ENCODE measurements around the gene OTUB1. TPM values are rescaled to one million over a fixed set of nuclear protein-coding genes. Genes with fewer than 3 reads are reported as not detected.

Gene OTUB1
- total and polyA plus RNA-seq, 9 of the 15 experiments (the other 6 are each of a cell fraction or from before 2014, with no cell fraction given) = 29.5 to 134 (median 66.1) TPM

DNA sequence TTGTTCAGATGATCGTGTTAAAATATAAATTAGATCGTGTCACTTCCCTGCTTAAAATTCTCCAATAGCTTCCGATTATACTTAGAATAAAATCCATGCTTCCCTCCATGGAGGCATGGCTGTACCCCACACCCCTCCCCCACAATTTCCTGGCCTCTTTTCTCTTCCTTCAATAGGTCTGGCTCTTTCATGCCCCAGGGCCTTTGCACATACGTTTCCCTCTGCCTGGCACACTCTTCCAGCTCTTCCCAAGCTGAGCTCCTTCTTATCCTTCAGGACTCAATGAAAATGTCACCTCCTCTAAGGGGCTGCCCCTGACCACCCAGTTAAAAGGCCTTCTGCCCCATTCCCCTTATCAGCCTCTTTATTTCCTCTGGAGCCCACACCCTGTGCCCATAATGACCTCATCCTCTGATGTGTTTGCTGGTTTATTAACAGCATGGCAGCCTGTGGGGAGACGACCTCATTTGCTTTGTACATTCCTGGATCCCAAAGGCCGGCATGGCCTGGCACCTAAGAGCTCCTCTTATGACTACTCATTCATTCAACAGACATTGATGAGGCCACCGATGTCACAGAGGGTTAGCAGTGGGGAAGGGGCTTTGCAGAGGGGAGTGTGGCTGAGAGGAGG is 40.5 kb downstream of the OTUB1 start (continued):
- TF ChIP-seq, protein P1, sequence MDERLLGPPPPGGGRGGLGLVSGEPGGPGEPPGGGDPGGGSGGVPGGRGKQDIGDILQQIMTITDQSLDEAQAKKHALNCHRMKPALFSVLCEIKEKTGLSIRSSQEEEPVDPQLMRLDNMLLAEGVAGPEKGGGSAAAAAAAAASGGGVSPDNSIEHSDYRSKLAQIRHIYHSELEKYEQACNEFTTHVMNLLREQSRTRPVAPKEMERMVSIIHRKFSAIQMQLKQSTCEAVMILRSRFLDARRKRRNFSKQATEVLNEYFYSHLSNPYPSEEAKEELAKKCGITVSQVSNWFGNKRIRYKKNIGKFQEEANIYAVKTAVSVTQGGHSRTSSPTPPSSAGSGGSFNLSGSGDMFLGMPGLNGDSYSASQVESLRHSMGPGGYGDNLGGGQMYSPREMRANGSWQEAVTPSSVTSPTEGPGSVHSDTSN (CRISPR knock-in tag; IDR thresholded peaks at IDR 0.05; ENCODE audit: low read depth) = no peak
- TF ChIP-seq, protein P1 (tag; conservative IDR thresholded peaks at IDR 0.05; ENCODE audit: low read depth) = no peak
- TF ChIP-seq ZNF431 (CRISPR knock-in tag; IDR thresholded peaks at IDR 0.05) = no peak
- TF ChIP-seq KLF10 (CRISPR knock-in tag; IDR thresholded peaks at IDR 0.05) = no peak

DNA sequence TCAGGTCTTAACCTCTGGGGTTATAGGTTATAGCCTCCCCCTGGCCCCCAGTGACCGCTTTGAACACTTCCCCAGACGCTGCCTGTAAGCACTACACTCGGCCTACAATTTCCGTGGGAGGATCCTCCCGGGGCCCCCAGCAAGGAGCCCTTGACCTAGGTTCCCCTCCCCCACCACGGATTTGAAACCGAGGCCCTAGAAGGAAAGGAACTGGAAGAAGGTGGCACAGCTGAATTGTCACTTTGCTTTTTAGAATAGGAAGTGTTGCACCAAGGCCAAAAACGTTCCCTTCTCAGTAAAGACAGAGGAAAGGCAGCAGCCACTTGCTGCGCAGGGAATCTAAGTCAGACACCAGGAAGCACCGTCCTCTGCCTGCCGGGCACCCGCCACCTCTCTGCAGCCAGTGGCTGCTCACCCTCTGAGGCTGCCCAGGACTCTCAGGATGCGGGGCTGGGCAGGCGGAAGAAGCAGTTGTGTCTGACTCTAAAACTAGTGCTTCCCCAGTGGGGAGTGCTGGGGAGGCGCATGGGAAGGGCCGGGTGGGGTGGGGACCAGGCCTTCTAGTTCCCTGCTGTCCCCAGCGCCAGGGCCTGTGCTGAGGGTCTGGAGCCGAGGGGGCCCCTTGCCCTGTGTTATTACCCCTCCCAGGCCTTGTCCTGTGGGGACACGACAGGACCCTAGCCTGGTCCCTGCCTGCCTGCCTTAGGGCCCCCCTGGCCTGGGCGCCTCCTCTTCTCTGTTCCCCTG is 41.6 kb downstream of the OTUB1 start:
- Histone ChIP-seq H3K9ac (ENCODE audit: insufficient read depth in 1 of 2, low read depth in 2 of 2, low read length in 2 of 2) (peak overlapping the region in 1 of 2 experiments; percentile 40; a peak in 1 of 4 replicates), H3K27me3 (ENCODE audit: control insufficient read depth in 2 of 2, insufficient read depth in 2 of 2, low read length in 2 of 2) (no peaks in the 10 kb centered on the region), H3K9me3 (replicated peaks; ENCODE audit: control insufficient read depth, insufficient read depth, low read depth, low read length) (no peaks in the 10 kb centered on the region), H3K4me3 (no peak overlapping the region), H3K4me2 (ENCODE audit: insufficient read depth, low read length) (no peak overlapping the region), H2AFZ (ENCODE audit: low read depth, low read length) (no peak overlapping the region), H3K36me3 (ENCODE audit: control insufficient read depth, insufficient read depth, low read length) (no peaks in the 10 kb centered on the region), H3K27ac (ENCODE audit: extremely low read depth, low read depth, low read length) (no peak overlapping the region), H3K79me2 (ENCODE audit: control insufficient read depth, insufficient read depth, low read length) (no peaks in the 10 kb centered on the region), H4K20me1 (replicated peaks; ENCODE audit: control insufficient read depth, insufficient read depth, low read length) (peaks cover 71% of the 10 kb centered on the region), H3K4me1 (replicated peaks in 1 of 2; ENCODE audit: control insufficient read depth in 2 of 2, insufficient read depth in 2 of 2, low read length in 2 of 2) (peaks cover 0 to 38% of the 10 kb centered on the region in 2 experiments; a peak in 2 of 5 replicates), H3K9me1 (ENCODE audit: control insufficient read depth, insufficient read depth, low read length) (no peaks in the 10 kb centered on the region)
- CTCF ChIA-PET (ENCODE audit: low intra/inter-chr PET ratio) = no interaction called here
- peak in 3 of 4 experiments; percentile 37 to 56 (median 38) for DNase-seq (ENCODE audit: extremely low read depth in 1 of 4, low spot score in 3 of 4)
- in situ Hi-C loops (cut with MboI) (no loop called here), intact Hi-C loops (cut with micrococcal nuclease) (no loop called here)
- BruUV-seq (replicated peaks) = no TSS peak
- peak; percentile 29 for FAIRE-seq
- no peak for TF ChIP-seq HNRNPLL (IDR thresholded peaks at IDR 0.05; ENCODE audit: low read depth, low read length, poor library complexity, severe bottlenecking)
- no peak for TF ChIP-seq GTF2E2 (tag; IDR thresholded peaks at IDR 0.05)
- TF ChIP-seq, protein P2, sequence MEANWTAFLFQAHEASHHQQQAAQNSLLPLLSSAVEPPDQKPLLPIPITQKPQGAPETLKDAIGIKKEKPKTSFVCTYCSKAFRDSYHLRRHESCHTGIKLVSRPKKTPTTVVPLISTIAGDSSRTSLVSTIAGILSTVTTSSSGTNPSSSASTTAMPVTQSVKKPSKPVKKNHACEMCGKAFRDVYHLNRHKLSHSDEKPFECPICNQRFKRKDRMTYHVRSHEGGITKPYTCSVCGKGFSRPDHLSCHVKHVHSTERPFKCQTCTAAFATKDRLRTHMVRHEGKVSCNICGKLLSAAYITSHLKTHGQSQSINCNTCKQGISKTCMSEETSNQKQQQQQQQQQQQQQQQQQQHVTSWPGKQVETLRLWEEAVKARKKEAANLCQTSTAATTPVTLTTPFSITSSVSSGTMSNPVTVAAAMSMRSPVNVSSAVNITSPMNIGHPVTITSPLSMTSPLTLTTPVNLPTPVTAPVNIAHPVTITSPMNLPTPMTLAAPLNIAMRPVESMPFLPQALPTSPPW (CRISPR knock-in tag; IDR thresholded peaks at IDR 0.05) = peak; percentile 38; the same call in 1 of the 2 replicates
- 0 out of 2 replicates have a peak, but pooled peaks have one; percentile 26 for TF ChIP-seq XRCC5 (IDR thresholded peaks at IDR 0.05; ENCODE audit: low read depth, low read length)
- no peak for TF ChIP-seq ZNF584 (CRISPR knock-in tag; IDR thresholded peaks at IDR 0.05; ENCODE audit: low read depth)
- no peak for TF ChIP-seq MTA3 (IDR thresholded peaks at IDR 0.05; ENCODE audit: borderline replicate concordance)
- no peak for TF ChIP-seq ZNF133 (CRISPR knock-in tag; IDR thresholded peaks at IDR 0.05)
- TF ChIP-seq, protein P3, sequence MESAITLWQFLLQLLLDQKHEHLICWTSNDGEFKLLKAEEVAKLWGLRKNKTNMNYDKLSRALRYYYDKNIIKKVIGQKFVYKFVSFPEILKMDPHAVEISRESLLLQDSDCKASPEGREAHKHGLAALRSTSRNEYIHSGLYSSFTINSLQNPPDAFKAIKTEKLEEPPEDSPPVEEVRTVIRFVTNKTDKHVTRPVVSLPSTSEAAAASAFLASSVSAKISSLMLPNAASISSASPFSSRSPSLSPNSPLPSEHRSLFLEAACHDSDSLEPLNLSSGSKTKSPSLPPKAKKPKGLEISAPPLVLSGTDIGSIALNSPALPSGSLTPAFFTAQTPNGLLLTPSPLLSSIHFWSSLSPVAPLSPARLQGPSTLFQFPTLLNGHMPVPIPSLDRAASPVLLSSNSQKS (CRISPR knock-in tag; IDR thresholded peaks at IDR 0.05) = no peak
- ATAC-seq = peak; percentile 31
- POLR2A ChIA-PET = interaction anchor here (0.6 to 1.0 kb wide), 2 partner anchors 50 to 733 kb away, joined by 3 read pairs; no protein-coding TSS in a partner anchor
- WGBS (ENCODE audit: insufficient coverage, low coverage, missing lambda C conversion rate) = 45% methylated on average over 19 of the region's 20 CpGs

Data from K562 (cell line).